ENCODE data around the gene SUV39H2. TPM values are rescaled to one million over a fixed set of nuclear protein-coding genes. Genes with fewer than 3 reads are reported as not detected.

Gene SUV39H2
- total and polyA plus RNA-seq, 10 of the 15 experiments (the other 5 are each of a cell fraction or from before 2014, with no cell fraction given) = 24.3 to 41.1 (median 30.0) TPM

- CTCF ChIA-PET = interaction anchor here (0.5 to 3.9 kb wide), 21 partner anchors 10 to 355 kb away, joined by 3 to 44 read pairs (median 6); partner anchors contain the start of gene SUV39H2
- Histone ChIP-seq H3K9me3 (replicated peaks; ENCODE audit: control insufficient read depth, insufficient read depth, low read length) (no peaks in the 10 kb centered on the region), H4K20me1 (ENCODE audit: control insufficient read depth, insufficient read depth) (no peaks in the 10 kb centered on the region), H3K79me2 (ENCODE audit: control insufficient read depth, insufficient read depth, low read length) (peaks cover 29% of the 10 kb centered on the region), H3K4me3 (peak overlapping the region; percentile 68), H3K36me3 (ENCODE audit: control insufficient read depth in 2 of 2, insufficient read depth in 2 of 2, low read length in 1 of 2) (peaks cover 0 to 8% of the 10 kb centered on the region in 2 experiments; a peak in 2 of 4 replicates), H3K4me1 (ENCODE audit: control insufficient read depth, insufficient read depth, low read length) (peaks cover 7% of the 10 kb centered on the region; the same call in 1 of the 2 replicates), H3K4me2 (ENCODE audit: control insufficient read depth, insufficient read depth) (peak overlapping the region; percentile 93), H2AFZ (ENCODE audit: control insufficient read depth, low read depth, low read length) (peak overlapping the region; percentile 95), H3K9ac (ENCODE audit: control insufficient read depth, insufficient read depth, low read length) (peak overlapping the region; percentile 84), H3K27ac (ENCODE audit: control insufficient read depth, insufficient read depth) (peak overlapping the region; percentile 79), H3K27me3 (replicated peaks in 1 of 2; ENCODE audit: control insufficient read depth in 2 of 2, insufficient read depth in 2 of 2, low read length in 1 of 2) (no peaks in the 10 kb centered on the region)
- BruUV-seq (replicated peaks) = TSS peak; percentile 78
- DNase-seq (ENCODE audit: low read depth, low spot score) (no peak), ATAC-seq (no peak), FAIRE-seq (no peak)
- SMC1A ChIA-PET (ENCODE audit: uncharacterized antibody, unreplicated experiment) = interaction anchor here (0.7 to 3.7 kb wide), 34 partner anchors 10 to 338 kb away, joined by 3 to 33 read pairs (median 4); partner anchors contain the start of genes DCLRE1C, MEIG1 and SUV39H2
- RAD21 ChIA-PET (ENCODE audit: unreplicated experiment) = interaction anchor here (0.8 to 2.6 kb wide), 34 partner anchors 9 to 637 kb away, joined by 3 to 24 read pairs (median 4); partner anchors contain the start of genes DCLRE1C, MEIG1 and SUV39H2
- POLR2A ChIA-PET = interaction anchor here (0.5 to 3.4 kb wide), 14 partner anchors 12 to 249 kb away, joined by 3 to 18 read pairs (median 4); partner anchors contain the start of gene SUV39H2
- in situ Hi-C loops (cut with MboI) (no loop called here), intact Hi-C loops (cut with micrococcal nuclease; ENCODE audit: unreplicated experiment) (loop anchor here (5.0 kb wide), 4 partner anchors 40 to 340 kb away; partner anchors contain the start of genes DCLRE1C and SUV39H2)
- TF ChIP-seq JUNB (IDR thresholded peaks at IDR 0.05) = no peak
- peak; percentile 62 for TF ChIP-seq RUNX3 (IDR thresholded peaks at IDR 0.05; ENCODE audit: low read length)
- no peak for TF ChIP-seq POLR2AphosphoS5 (IDR thresholded peaks at IDR 0.05; ENCODE audit: low read length)
- TF ChIP-seq CBFB (IDR thresholded peaks at IDR 0.05; ENCODE audit: low read depth) = peak; percentile 47; the same call in 1 of the 2 replicates
- TF ChIP-seq GATAD2B (conservative IDR thresholded peaks at IDR 0.05; ENCODE audit: low read depth) = 0 out of 2 replicates have a peak, but pooled peaks have one; percentile 58
- TF ChIP-seq ZNF24 (IDR thresholded peaks at IDR 0.05) = no peak
- TF ChIP-seq LARP7 (IDR thresholded peaks at IDR 0.05) = no peak
- 0 out of 2 replicates have a peak, but pooled peaks have one; percentile 10 for TF ChIP-seq MLLT1 (IDR thresholded peaks at IDR 0.05)
- TF ChIP-seq IKZF2 (IDR thresholded peaks at IDR 0.05) = 0 out of 4 replicates have a peak, but pooled peaks of 1 of the 2 experiments have one; percentile 13
- WGBS (ENCODE audit: insufficient coverage, insufficient replicate concordance, low lambda C conversion rate, missing lambda C conversion rate) = 35% methylated on average over 14 of the region's 14 CpGs
Measured at GRCh38 chr10:14837003-14837756, 41.5 kb upstream of the SUV39H2 start.

All from GM12878 (cell line).